ENCODE data around the gene YAP1.

The YAP1 gene

GRCh38 chr11:102121329-102121728, 11.1 kb downstream of the YAP1 start:
- TF ChIP-seq CTCF (conservative IDR thresholded peaks at IDR 0.05; ENCODE audit: low read depth, low read length): no peak
- DNase-seq (ENCODE audit: low read depth): peak; percentile 65
- no peak overlapping the region for H3K4me3 ChIP-seq (ENCODE audit: low read depth, low read length)

- no peak for TF ChIP-seq CTCF (conservative IDR thresholded peaks at IDR 0.05; ENCODE audit: low read depth, low read length)
- H3K4me3 ChIP-seq (ENCODE audit: low read depth, low read length): no peak overlapping the region
- DNase-seq (ENCODE audit: low read depth): no peak
Observed at GRCh38 chr11:102134597-102134996, 24.4 kb downstream of the YAP1 start.

GRCh38 chr11:102135256-102135655, 25.0 kb downstream of the YAP1 start:
- no peak overlapping the region for H3K4me3 ChIP-seq (ENCODE audit: low read depth, low read length)
- no peak for TF ChIP-seq CTCF (conservative IDR thresholded peaks at IDR 0.05; ENCODE audit: low read depth, low read length)
- DNase-seq (ENCODE audit: low read depth): no peak

GRCh38 chr11:102138223-102138622, 28.0 kb downstream of the YAP1 start:
- no peak for TF ChIP-seq CTCF (conservative IDR thresholded peaks at IDR 0.05; ENCODE audit: low read depth, low read length)
- DNase-seq (ENCODE audit: low read depth): no peak
- H3K4me3 ChIP-seq (ENCODE audit: low read depth, low read length): no peak overlapping the region

GRCh38 chr11:102138670-102139069, 28.4 kb downstream of the YAP1 start:
- no peak overlapping the region for H3K4me3 ChIP-seq (ENCODE audit: low read depth, low read length)
- DNase-seq (ENCODE audit: low read depth): peak; percentile 65
- TF ChIP-seq CTCF (conservative IDR thresholded peaks at IDR 0.05; ENCODE audit: low read depth, low read length): no peak

- H3K4me3 ChIP-seq (ENCODE audit: low read depth, low read length): no peak overlapping the region
- DNase-seq (ENCODE audit: low read depth): peak; percentile 78
- TF ChIP-seq CTCF (conservative IDR thresholded peaks at IDR 0.05; ENCODE audit: low read depth, low read length): no peak
Observed at GRCh38 chr11:102139081-102139498, 28.8 kb downstream of the YAP1 start.

- no peak for TF ChIP-seq CTCF (conservative IDR thresholded peaks at IDR 0.05; ENCODE audit: low read depth, low read length)
- DNase-seq (ENCODE audit: low read depth): no peak
- no peak overlapping the region for H3K4me3 ChIP-seq (ENCODE audit: low read depth, low read length)
Observed at GRCh38 chr11:102142333-102142732, 32.1 kb downstream of the YAP1 start.
